Heart left ventricle (tissue), 16 donors: ENCODE measurements around the gene PRICKLE1. TPM values are rescaled to one million over a fixed set of nuclear protein-coding genes. Genes with fewer than 3 reads are reported as not detected.
"Not testable (repeated sequence)": the region's sequence is repeated elsewhere in the genome, so short reads cannot be mapped to it uniquely, and the experiment has no call there.

Experiments used
- ATAC-seq, 4 donors: fragments of 200-7000 bp; cut with Tn5 transposase; one replicate each; pipeline ENCODE4 v1.9.1; 2020 to 2022; ENCODE audit warnings: moderate library complexity in 4 of 4, mild to moderate bottlenecking in 3 of 4, moderate number of reproducible peaks in 1 of 4
- DNase-seq, 5 donors: peaks; one replicate each; pipeline ENCODE4 v3.0.0-alpha.2; 2020
- H3K27ac ChIP-seq, 12 donors: fragments of 200-600 bp; sonication (generic) in 4 of 12; one replicate each; pipeline versions ENCODE4 v1.5.0 to v1.8.0; 2016 to 2022; ENCODE audit warnings: mild to moderate bottlenecking in 2 of 12
- H3K27me3 ChIP-seq, 9 donors: fragments of 200-600 bp; sonication (generic) in 2 of 9; one replicate each; pipeline versions ENCODE4 v1.5.1 to v1.8.0; 2016 to 2022; ENCODE audit warnings: mild to moderate bottlenecking in 3 of 9
- H3K36me3 ChIP-seq, 9 donors: fragments of 200-600 bp; sonication (generic) in 2 of 9; one replicate each; pipeline versions ENCODE4 v1.5.0 to v1.8.0; 2018 to 2022; ENCODE audit warnings: mild to moderate bottlenecking in 2 of 9
- H3K4me1 ChIP-seq, 12 donors: fragments of 200-600 bp; sonication (generic) in 4 of 12; one replicate each; pipeline versions ENCODE4 v1.5.0 to v1.8.0; 2016 to 2022; ENCODE audit warnings: mild to moderate bottlenecking in 3 of 12
- H3K4me3 ChIP-seq, 12 donors: fragments of 200-600 bp; sonication (generic) in 4 of 12; one replicate each; pipeline versions ENCODE4 v1.5.0 to v1.8.0; 2017 to 2022; ENCODE audit warnings: mild to moderate bottlenecking in 9 of 12, moderate library complexity in 4 of 12
- H3K9me3 ChIP-seq, 12 donors: fragments of 200-600 bp; sonication (generic) in 4 of 12; one replicate each; pipeline versions ENCODE4 v1.5.0 to v1.8.0; 2016 to 2022; ENCODE audit warnings: mild to moderate bottlenecking in 1 of 12
- POLR2A ChIP-seq, 2 donors: fragments of 450-650 bp; IDR thresholded peaks; one replicate each; pipeline ENCODE4 v1.6.1; 2017; ENCODE audit warnings: antibody characterized with exemption in 2 of 2, mild to moderate bottlenecking in 2 of 2, moderate library complexity in 2 of 2
- WGBS, 4 donors: extraction: QIAGEN DNeasy Blood & Tissue Kit in 2 of 4; methylation state at CpG; one replicate each; pipeline versions ENCODE4 v1.1.5 to v1.1.7; 2013 to 2018; 5-methylcytosine and 5-hydroxymethylcytosine counted together
- intact Hi-C, 10 donors: fragments of 100-400 bp; cut with DNase I; formaldehyde crosslinking; loops; one replicate each; pipeline versions ENCODE4 v1.11.1 to v1.14.2; 2022
- polyA plus RNA-seq, 2 donors: library from polyadenylated mRNA; stranded (reverse); fragments of 200-250 nt; gene quantifications; one replicate each; pipeline ENCODE4 v1.2.3, GENCODE V29; 2013
- total RNA-seq, 9 donors: library from RNA; depleted of rRNA in 2 of 9; stranded (reverse); fragments of >200 nt in 2 of 9; fragmentation: NEBNext Ultra II Directional in 3 of 9; extraction: Animal tissue kit (Norgen Biotek cat#: 25700) in 3 of 9; gene quantifications; one replicate each; pipeline versions ENCODE4 v1.1.0 to v1.2.4, GENCODE V29; 2016 to 2023
- TF ChIP-seq, protein P1 (sequence below), 12 donors: fragments of 200-600 bp; sonication (generic) in 4 of 12; IDR thresholded peaks; one replicate each; pipeline versions ENCODE4 v1.5.0 to v1.8.0; 2018 to 2022; ENCODE audit warnings: antibody characterized with exemption in 12 of 12, mild to moderate bottlenecking in 5 of 12
- donor health status: ischemic (EF 13 %, LVEDD 7.1; RV severe dilation, severe dysfunction).
- donor health status: healthy with polysubstance abuse.
- donor health status: DM: no; HTN: yes; CAD: no.
- donor health status: DM: no; HTN: no; CAD: no.
- donor health status: ischemic (EF 25% LVEDD 6.9; RV normal size, moderate dysfunction).
- donor health status: ischemic (EF 25% LVEDD 5.7; RV mildly dilated, moderate dysfunction).
- donor health status: healthy.
- donor health status: DM: yes; HTN: yes; CAD: no.
- donor health status: ischemic (EF 35%, LVEDD 5.7; RV mildly dilated, moderate dysfunction).
- donor health status: nonischemic (EF 11% LVEDD 7.7; RV severe dilation, severe dysfunction).
- donor health status: DM: yes; HTN: yes; CAD: no.
- donor health status: PGD.
- donor health status: ischemic (EF 29% LVEDD 5.4; RV normal size, mild dysfunction).
- donor health status: nonischemic (EF 23%, LVEDD 6.1; RV moderate dilation, normal function).

PRICKLE1 gene
- total and polyA plus RNA-seq, 11 donors: 3.2 to 39.2 (median 20.7) TPM

DNA sequence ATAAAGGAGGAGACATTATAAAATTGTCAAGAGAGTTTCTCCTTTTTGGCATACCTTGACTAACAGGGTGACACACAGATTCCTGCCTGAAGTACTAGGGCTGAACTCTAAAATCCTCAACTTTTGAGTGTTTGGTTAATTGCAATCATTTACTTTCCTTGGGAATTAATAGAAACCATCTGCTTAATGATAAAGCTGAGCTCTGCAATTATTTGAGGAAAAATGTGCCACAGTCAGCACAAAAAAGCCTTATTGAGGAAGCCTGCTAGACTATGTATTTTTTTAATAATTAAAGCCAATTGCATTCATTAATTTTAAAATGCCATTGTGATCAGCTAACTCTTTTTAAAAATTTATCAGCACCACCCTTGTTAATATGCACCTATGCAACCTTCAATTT, 38.7 kb downstream of the PRICKLE1 start:
- Histone ChIP-seq H3K27ac (no peak overlapping the region), H3K27me3 (no peaks in the 10 kb centered on the region), H3K4me1 (peaks cover 0 to 4% (median 0%) of the 10 kb centered on the region in 12 donors), H3K4me3 (no peak overlapping the region), H3K36me3 (peaks cover 0 to 32% (median 0%) of the 10 kb centered on the region in 9 donors), H3K9me3 (no peaks in the 10 kb centered on the region)
- intact Hi-C loops: loop anchor here in 2 of 10 donors (5.0 kb wide), 2 partner anchors 48 to 63 kb away; no protein-coding TSS in a partner anchor
- no peak for DNase-seq
- TF ChIP-seq, protein P1, sequence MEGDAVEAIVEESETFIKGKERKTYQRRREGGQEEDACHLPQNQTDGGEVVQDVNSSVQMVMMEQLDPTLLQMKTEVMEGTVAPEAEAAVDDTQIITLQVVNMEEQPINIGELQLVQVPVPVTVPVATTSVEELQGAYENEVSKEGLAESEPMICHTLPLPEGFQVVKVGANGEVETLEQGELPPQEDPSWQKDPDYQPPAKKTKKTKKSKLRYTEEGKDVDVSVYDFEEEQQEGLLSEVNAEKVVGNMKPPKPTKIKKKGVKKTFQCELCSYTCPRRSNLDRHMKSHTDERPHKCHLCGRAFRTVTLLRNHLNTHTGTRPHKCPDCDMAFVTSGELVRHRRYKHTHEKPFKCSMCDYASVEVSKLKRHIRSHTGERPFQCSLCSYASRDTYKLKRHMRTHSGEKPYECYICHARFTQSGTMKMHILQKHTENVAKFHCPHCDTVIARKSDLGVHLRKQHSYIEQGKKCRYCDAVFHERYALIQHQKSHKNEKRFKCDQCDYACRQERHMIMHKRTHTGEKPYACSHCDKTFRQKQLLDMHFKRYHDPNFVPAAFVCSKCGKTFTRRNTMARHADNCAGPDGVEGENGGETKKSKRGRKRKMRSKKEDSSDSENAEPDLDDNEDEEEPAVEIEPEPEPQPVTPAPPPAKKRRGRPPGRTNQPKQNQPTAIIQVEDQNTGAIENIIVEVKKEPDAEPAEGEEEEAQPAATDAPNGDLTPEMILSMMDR (IDR thresholded peaks at IDR 0.05): no peak
- TF ChIP-seq POLR2A (IDR thresholded peaks at IDR 0.05): no peak
- ATAC-seq: no peak

DNA sequence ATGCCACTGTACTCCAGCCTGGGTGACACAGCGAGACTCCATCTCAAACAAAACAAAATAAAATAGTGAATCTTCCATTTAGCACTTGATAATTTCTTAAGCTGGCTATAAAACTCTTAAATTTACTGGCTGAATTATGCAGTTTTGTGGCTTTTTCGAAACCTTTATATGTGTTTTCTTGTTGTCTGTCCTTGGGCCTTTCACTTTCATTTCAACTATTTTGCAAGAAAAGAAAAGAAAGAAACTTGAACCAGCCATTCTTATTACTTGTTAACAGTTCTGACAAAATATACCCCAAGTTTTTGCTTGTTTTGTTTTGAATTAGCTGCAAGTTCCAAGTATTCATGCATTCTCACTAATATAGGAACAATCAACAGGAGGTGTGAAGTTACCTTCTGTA, 42.8 kb downstream of the PRICKLE1 start:
- TF ChIP-seq, protein P1 (IDR thresholded peaks at IDR 0.05): no peak
- TF ChIP-seq POLR2A (IDR thresholded peaks at IDR 0.05): no peak
- WGBS, 4 donors: 90 to 97% (median 96%) methylated on average over 2 of the region's 2 CpGs

DNA sequence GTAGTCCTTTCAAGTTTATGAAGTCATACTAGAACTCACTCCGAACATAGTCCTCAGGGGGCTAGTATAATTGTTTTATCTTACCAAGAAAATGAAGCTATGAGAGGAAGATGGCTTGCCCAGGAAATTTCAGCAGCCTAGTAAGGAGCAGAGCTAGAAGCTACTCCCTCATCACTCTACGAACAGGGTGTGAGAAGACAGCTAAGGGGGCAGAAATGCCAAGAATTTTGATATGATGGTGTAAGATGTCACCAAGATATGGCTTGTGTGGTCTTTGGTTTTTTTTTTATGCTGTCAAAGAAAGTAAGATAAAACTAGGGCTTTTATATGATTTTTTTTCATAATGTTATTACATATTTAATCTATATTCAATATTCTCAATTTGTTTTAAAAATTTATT, 47.6 kb downstream of the PRICKLE1 start:
- intact Hi-C loops: loop anchor here in 1 of 10 donors (10.0 kb wide), 1 partner anchor 47 kb away; no protein-coding TSS in a partner anchor
- peaks cover 0 to 3% (median 0%) of the 10 kb centered on the region in 12 donors for H3K4me1 ChIP-seq
- no peak for DNase-seq
- H3K27me3 ChIP-seq: no peaks in the 10 kb centered on the region
- TF ChIP-seq, protein P1 (IDR thresholded peaks at IDR 0.05): no peak
- no peak for TF ChIP-seq POLR2A (IDR thresholded peaks at IDR 0.05)
- 69 to 86% (median 75%) methylated on average over 2 of the region's 2 CpGs for WGBS, 4 donors
- H3K9me3 ChIP-seq: no peaks in the 10 kb centered on the region
- peaks cover 0 to 16% (median 0%) of the 10 kb centered on the region in 9 donors for H3K36me3 ChIP-seq
- no peak for ATAC-seq
- H3K27ac ChIP-seq: no peak overlapping the region
- H3K4me3 ChIP-seq: no peak overlapping the region

More for the DNA sequence above, 42.8 kb downstream of the PRICKLE1 start:
- ATAC-seq: no peak
- intact Hi-C loops: loop anchor here in 2 of 10 donors (5.0 to 10.0 kb wide), 2 partner anchors 44 to 52 kb away; no protein-coding TSS in a partner anchor
- no peak for DNase-seq
- no peaks in the 10 kb centered on the region for H3K27me3 ChIP-seq
- H3K4me1 ChIP-seq: peaks cover 0 to 4% (median 0%) of the 10 kb centered on the region in 12 donors
- H3K36me3 ChIP-seq: peaks cover 0 to 34% (median 0%) of the 10 kb centered on the region in 9 donors
- H3K9me3 ChIP-seq: no peaks in the 10 kb centered on the region
- H3K27ac ChIP-seq: no peak overlapping the region
- H3K4me3 ChIP-seq: no peak overlapping the region

DNA sequence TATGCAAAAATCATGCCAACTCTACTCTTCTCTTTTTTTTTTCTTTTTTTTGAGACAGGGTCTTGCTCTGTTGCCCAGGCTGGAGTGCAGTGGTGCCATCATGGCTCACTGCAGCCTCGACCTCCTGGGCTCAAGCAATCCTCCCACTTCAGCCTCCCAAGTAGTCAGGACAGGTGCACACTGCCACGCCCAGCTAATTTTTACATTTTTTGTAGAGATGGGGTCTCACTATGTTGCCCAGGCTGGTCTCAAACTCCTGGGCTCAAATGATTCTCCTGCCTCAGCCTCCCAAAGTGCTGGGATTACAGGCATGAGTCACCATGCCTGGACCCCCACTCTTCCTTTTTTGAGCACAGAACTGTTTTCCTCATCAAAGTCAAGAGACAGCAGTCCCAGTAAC, 48.2 kb downstream of the PRICKLE1 start:
- not testable (repeated sequence) for H3K27ac ChIP-seq, ATAC-seq, DNase-seq, H3K27me3 ChIP-seq, H3K4me3 ChIP-seq, H3K9me3 ChIP-seq, H3K4me1 ChIP-seq
- WGBS, 4 donors: 46 to 100% (median 75%) methylated on average over 2 of the region's 2 CpGs
- intact Hi-C loops: loop anchor here in 1 of 10 donors (10.0 kb wide), 1 partner anchor 47 kb away; no protein-coding TSS in a partner anchor
- peaks cover 0 to 12% (median 0%) of the 10 kb centered on the region in 9 donors for H3K36me3 ChIP-seq

DNA sequence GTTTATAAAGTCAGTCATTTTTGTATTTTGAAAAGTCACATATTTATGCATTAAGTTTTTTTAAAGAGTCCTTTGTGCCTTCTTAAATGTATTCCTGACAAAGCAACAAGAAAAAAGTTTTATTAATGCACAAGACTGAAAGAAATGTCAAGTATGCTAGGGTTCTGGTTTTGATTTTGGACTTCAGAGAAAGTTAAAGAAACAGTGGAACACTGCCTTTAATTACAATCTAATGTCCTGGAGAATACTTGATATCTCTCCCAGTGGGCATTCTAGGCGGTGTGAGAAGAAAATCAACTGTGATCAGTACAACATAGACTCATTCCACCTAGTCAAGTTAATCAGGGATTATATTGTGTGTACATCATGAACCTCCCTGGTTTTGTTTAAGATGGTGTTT, 49.9 kb downstream of the PRICKLE1 start:
- 61 to 85% (median 75%) methylated on average over 1 of the region's 1 CpG for WGBS, 4 donors
- no peak overlapping the region for H3K27ac ChIP-seq
- H3K27me3 ChIP-seq: no peaks in the 10 kb centered on the region
- H3K4me3 ChIP-seq: no peak overlapping the region
- no peaks in the 10 kb centered on the region for H3K9me3 ChIP-seq
- ATAC-seq (no peak), DNase-seq (no peak)
- no peaks in the 10 kb centered on the region for H3K36me3 ChIP-seq
- intact Hi-C loops: loop anchor here in 1 of 10 donors (10.0 kb wide), 1 partner anchor 45 kb away; no protein-coding TSS in a partner anchor
- peaks cover 0 to 6% (median 0%) of the 10 kb centered on the region in 12 donors for H3K4me1 ChIP-seq
- TF ChIP-seq POLR2A (IDR thresholded peaks at IDR 0.05): no peak
- TF ChIP-seq, protein P1 (IDR thresholded peaks at IDR 0.05): no peak
